ENCODE data around the gene CCDC171.
"Not testable (repeated sequence)": the region's sequence is repeated elsewhere in the genome, so short reads cannot be mapped to it uniquely, and the experiment has no call there.

Gene CCDC171

DNA sequence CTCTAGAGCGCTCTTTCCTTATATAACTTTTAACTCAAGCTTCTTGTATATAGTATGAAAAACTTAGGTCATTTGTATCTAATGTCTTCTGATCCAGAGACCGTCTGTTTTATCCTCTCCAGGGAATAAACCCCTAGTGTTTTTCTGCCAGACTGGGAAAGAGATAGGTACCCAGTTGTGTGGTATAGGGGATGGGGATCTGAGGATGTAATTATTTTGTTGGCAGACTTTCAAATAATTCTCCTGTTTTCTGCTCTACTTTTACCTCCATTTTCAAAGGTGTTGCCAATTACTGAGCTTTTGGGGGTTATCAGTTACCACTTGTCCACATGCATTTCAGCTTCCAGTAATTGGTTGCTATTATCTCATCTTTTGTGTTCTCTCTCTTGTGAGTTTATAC is 17.9 kb downstream of the CCDC171 start:
- DNase-seq: no peak

DNA sequence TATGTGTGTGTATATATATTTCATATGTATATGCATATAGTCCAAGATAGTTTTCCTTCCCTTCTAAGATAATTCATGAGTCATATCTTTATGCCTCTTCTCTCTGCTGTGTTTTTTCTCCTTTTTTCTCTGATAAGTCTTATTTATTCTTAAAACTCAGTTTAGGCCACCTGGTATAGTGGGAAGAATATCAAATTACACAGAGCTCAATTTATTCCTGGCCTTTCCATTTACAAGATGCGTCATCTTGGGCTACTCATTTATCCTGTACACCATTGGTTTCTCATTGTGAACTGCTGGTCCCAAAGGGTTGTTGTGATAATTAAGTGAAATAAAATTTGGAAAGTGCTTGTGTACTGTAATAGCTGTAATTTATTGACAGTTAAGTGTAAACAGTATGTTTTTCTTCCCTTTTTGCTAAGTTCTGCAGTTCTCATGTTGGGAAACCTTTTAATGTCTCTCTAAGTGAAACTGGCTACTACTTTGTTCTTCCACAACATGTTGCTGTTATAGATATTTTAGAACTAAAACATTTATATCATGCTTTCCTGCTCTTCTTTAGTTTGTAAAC is 19.4 kb downstream of the CCDC171 start:
- no peak for DNase-seq

GRCh38 chr9:15576350-15577050 is 23.7 kb downstream of the CCDC171 start:
- DNase-seq: no peak

- peak; percentile 18 for DNase-seq
These were observed 25.9 kb downstream of the CCDC171 start for GRCh38 chr9:15578714-15579113.

GRCh38 chr9:15584379-15584778 is 31.5 kb downstream of the CCDC171 start:
- DNase-seq: no peak

DNA sequence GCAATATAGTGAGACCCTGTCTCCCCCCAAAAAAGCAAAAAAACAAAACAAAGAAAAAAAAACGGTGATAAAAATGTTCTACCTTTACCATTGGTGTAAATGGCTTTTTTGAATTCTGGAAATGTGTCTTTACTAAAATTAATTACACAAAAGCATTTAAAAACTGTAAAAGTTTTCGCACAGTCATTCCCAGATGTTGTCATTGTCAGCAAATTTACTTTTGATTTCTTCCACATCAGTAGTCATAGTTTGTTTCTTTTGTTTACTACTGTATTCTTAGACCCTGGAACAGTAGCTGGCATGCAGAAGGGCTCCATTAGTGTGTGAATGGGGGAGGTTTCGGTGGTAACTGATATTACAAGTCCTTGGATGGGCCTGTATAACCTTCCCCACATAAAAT is 39.5 kb downstream of the CCDC171 start:
- DNase-seq: no peak

DNA sequence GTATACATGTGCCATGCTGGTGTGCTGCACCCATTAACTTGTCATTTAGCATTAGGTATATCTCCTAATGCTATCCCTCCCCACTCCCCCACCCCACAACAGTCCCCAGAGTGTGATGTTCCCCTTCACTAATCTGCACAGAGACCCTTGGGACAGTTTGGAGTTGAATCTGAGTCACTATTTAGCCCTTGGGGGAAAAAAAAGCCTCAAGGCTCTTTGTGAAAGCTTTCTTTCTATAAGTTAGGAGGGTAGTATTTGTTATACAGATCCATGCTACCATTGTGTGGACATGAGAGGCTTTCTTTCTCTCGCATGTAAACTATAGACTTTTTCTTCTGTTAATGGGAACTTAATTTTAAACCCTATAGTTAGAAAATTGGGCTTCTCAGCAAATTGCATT is 40.1 kb downstream of the CCDC171 start:
- not testable (repeated sequence) for DNase-seq

GRCh38 chr9:15600666-15601330 is 48.0 kb downstream of the CCDC171 start:
- not testable (repeated sequence) for DNase-seq

- DNase-seq: peak; percentile 85
These were observed 54.0 kb downstream of the CCDC171 start for GRCh38 chr9:15606643-15607472.

DNA sequence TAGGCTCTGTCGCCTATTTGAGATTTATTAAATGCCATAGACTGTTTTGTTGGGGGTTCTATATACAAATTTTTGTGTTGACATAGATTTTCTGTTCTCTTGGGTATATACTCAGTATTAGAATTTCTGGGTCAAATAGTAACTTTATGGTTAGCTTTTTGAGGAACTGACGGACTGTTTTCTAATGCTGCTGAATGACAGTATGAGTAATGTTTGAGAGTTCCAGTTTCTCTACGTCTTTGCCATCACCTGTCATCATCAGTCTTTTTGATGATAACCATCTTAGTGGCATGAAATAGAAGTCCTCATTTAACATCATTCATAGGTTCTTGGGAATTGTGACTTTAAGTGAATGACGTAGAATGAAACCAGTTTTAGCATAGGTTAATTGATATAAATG is 60.1 kb downstream of the CCDC171 start:
- DNase-seq: no peak

DNA sequence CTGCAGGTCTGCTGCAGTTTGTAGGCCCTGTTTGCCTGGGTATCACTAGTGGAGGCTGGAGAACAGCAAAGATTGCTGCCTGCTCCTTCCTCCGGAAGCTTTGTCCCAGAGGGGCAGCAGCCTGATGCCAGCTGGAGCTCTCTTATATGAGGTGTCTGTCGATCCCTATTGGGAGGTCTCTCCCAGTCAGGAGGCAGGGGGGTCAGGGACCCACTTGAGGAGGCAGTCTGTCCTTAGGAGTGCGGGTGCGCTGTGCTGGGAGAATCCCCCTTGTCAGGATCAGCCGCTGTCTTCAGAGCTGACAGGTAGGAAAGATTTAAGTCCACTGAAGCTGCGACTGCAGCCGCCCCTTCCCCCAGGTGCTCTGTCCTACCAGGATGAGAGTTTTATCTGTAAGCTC is 64.9 kb downstream of the CCDC171 start:
- no peak for DNase-seq

DNA sequence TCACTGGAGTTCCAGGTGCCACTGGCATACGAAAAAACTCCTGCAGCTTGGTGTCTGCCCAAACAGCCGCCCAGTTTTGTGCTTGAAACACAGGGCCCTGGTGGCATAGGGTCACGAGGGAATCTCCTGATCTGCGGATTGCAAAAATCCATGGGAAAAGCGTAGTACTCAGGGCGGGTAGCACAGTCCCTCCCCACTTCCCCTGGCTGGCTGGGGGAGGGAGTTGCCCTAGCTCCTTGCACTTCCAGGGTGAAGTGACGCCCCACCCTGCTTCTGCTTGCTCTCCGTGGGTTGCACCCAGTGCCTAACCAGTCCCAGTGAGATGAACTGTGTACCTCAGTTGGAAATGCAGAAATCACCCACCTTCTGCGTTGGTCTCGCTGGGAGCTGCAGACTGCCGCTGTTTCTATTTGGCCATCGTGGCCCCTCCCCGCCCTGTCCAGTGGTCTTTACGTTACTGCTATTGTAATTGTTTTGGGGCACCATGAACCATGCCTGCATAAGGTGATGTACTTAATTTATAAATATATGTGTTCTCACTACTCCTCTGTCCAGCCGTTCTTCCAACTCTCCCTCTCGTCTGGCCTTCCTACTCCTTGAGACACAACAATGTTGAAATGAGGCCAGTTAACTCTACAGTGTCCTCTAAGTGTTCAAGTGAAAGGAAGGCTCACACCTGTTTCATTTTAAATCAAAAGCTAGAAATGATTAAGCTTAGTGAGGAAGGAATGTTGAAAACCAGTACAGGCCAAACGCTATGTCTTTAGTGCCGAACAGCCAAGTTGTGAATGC is 65.9 kb downstream of the CCDC171 start:
- no peak for DNase-seq

GRCh38 chr9:15622318-15622971 is 69.6 kb downstream of the CCDC171 start:
- DNase-seq: peak; percentile 28

DNA sequence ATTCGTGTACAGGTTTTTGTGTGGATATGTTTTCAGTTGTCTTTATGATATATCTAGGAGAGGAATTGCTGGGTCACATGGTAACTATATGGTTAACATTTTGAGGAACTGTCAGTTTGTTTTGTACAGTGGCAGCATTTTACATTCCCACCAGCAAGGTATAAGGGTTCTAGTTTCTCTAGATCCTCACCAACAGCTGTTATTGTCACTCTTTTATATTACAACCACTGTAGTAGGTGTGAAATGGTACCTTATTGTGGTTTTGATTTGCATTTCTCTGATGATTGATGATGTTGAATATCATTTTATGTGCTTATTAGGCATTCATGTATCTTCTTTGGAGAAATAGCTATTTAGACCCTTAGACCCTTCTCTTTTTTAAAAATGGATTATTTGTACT is 82.9 kb downstream of the CCDC171 start:
- no peak for DNase-seq

- no peak for DNase-seq
These were observed 87.3 kb downstream of the CCDC171 start for GRCh38 chr9:15640121-15640520.

DNA sequence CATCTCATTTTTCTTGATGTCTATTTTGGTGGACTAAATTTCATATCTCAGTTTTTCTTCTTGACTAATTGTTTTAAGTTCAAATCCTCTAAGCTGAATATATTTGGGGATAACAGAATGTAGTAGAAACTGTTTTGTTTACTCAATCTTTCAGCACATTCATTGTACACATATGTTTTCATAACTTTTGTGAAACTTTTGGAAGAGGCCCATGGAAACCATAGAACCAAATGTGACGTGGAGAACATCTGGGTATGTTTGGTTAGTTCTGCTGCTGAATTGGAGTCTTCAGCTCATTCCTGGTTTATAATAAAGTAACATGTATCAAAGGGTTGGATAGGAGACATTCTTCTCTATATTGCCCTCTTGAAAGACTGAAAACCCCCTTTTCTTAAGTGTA is 88.4 kb downstream of the CCDC171 start:
- peak; percentile 43 for DNase-seq

DNA sequence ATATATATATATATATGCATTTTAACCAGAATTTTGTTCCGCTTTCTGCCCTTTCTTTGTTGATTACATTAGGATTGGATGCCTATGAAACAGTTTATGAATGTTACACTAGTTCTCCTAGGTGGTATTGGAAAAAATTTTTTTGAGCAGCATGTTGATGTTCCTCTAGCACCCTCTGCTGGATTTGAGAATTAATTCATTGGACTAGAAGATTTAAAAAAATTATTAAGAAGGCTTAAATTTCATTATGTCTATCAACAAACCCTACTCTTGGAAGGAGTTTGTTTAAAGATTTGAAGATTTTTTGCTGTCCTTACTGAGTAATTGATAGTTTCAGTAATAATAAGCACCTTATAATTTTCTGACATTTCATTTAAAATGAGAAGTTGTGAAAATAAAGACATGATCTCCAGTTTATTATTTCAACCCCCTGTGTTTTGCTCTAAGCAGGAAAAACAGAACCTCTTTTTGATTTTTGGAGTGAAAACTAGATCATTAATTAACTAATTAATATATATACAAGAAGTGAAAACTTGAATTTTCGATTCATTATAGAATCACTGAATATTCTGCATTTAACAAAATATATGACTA is 89.6 kb downstream of the CCDC171 start:
- DNase-seq: peak; percentile 70

- DNase-seq: no peak
These were observed 117.4 kb downstream of the CCDC171 start for GRCh38 chr9:15670246-15670645.

GRCh38 chr9:15670894-15671293 is 118.1 kb downstream of the CCDC171 start:
- DNase-seq: no peak

DNA sequence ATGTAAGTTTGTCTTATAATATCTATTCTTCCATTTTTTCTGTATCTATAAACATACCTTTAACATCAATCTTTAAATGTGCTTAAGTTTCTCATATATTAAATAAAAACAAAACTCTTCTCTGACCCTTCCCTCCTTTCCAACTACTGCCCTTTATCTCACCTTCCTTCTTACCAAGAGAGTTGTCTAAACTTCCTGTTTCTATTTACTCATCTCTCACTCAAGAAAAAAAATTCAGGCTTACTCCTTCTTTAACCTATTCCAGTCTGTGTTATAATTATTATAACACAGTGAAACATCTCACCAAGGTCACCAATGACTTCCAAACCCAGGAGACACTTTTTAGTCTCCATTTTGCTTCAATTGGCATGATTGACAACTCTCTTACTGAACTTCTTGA is 140.9 kb downstream of the CCDC171 start:
- no peak for DNase-seq

GRCh38 chr9:15696979-15697378 is 144.1 kb downstream of the CCDC171 start:
- no peak for DNase-seq

GRCh38 chr9:15697446-15697851 is 144.6 kb downstream of the CCDC171 start:
- DNase-seq: no peak
